Measurements from ENCODE around the gene CCDC85A.

Gene CCDC85A

DNA sequence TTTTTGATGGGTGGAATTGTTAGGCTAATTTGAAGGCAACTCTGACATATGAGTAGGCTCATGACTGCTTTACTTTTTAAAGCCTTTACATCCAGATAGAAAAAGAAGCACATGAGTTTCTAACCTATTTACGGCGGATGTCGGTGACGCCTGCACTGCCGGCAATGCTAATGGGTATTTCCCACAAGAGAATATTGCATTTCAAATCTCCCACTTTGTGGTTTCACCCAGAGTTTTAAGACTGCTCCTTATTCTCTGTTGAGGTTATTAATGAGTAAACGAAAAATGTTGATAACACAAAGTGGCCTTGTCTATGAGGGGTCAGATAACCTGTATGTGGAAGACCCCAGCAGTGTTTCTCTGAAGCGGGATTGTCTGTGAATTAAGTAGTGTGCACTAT, 14.0 kb downstream of the CCDC85A start:
- DNase-seq = no peak

DNA sequence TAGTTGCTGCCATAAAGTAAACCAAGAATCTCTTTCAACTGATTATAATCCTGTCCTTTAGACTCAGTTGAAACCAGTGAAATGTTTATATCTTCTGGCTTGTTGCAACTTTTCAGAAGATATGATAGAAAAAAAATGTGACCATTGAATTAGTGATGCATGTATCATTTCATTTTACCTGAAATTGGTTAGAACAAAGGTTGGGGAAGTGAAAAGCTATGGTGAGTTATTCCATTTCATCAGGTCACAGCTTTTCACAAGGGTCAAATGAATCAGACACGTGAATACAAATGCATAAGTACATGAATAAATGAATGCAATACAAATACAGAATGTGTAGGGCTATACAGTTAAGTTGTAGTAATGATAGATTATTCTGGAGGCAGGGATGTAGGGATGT, 15.1 kb downstream of the CCDC85A start:
- no peak for DNase-seq

DNA sequence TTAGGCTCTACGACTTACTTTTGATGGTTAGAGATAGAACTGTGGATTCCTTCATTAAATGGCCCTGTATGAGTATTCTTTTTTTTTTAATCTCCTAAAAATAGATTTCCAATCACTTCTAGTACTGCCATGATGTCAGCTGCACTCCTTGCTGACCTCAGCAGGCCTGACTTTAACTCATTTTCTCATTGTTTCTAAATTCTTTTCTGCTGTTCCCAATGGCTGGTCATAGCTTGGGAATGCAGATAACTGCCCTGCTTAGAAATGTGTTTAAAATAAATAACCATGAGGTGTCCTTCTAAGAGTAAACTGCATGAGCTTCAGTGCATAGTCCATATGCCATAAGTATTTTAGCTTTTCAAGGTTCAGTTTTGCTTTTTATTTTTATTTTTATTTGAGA, 15.7 kb downstream of the CCDC85A start:
- DNase-seq = no peak

DNA sequence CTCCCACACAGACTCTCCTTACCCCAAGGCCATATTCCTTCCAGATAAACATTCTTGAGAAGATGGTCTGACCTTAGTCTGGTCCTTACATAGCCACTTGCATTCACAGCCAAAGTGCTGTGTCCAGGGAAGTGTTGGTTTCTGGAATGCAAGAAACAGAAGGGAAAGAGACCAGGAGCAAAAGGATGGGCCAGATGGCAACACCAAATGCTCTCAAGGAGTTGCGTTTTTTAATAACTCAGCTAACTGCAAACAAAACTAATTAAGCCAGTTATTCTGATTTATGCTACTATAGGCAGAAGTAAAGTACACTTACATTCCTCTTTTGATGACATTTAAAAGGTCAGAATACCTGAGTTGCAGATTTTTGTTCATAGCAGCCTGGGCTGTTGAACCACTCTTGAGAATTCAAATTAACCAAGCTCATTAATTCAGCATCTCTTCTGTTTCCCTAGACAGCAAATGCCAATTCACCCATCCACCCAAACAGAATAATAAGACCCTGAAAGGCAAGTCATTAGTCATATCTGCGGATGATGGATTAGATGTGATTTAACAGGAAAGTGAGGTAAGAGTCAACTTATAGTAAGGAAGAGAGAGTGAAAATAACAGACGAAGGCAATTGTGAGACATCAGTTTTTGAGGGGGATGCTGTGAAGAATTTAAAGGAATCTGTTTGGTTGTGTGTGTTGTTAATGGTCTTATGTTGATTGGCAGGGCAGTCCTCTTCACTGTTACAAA, 18.8 kb downstream of the CCDC85A start:
- DNase-seq = no peak

DNA sequence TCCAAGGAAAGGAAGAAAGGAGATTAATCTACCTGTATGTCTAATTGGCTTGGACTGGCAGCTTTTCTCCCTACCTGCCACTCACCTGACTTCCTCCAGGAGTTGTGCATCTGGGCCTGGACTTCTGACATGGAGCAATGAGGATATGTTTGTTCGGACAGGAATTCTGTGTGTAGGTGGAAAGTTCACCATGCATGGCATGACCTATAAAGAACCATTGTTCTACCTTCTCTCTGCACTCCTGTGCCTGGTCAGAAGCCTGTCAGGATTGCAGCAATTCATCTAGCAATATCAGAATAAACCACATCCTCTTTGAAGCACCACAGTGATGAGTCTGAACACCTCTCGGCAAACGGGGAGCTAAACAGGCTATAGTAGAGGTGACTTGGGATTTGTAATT, 20.8 kb downstream of the CCDC85A start:
- DNase-seq = no peak

DNA sequence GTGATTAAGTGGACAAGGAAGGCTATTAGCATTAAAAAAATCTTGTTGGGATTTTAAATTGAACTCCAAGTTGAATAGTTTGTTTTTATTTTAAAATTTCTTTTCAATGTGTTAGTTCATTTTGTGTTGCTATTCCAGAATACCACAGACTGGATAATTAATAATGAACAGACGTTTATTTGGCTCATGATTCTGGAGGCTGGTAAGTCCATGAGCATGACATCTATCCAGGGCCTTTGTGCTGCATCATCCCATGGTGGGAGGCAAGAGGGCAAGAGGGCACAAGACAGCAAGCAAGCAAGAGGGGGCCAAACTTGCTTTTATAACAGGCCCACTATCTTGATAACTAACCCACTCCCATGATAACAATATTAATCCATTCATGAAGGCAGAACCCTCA, 22.5 kb downstream of the CCDC85A start:
- no peak for DNase-seq

DNA sequence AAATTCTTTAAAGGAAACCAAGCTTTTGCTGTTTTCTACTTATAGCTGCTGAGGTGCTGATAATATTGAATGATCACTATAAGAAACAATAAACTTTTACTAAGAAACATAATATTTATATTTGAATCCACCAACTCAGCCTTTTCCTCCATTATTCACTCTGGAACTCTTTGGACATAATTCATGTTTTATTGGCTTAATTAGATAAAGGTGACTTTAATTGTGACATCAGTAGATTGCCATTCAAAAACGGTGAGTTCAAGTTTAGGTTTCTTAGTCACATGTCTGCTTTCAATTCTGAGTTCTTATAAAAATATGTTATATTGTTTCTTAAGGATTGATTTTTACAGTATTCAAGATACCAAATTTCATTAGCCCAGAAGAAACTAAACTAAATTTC, 24.0 kb downstream of the CCDC85A start:
- DNase-seq = no peak

DNA sequence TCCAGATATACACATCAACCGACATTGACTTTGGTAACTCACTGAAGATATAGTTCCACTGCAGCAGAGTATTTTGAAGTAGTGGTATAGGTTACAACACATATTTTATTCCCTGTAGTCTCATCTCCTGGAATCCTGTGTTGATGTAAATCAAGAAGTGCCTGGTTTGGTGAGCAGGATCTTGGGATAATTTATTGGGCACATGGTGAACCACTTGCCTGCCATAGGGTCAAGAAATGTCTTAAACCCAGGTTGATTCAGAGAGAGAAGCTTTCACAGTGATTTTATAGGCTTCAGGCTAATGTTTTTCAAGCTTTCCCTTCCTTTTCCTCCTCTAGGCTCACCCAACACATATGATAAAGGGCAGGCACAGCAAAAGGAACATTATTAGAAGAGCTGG, 24.6 kb downstream of the CCDC85A start:
- DNase-seq = no peak

DNA sequence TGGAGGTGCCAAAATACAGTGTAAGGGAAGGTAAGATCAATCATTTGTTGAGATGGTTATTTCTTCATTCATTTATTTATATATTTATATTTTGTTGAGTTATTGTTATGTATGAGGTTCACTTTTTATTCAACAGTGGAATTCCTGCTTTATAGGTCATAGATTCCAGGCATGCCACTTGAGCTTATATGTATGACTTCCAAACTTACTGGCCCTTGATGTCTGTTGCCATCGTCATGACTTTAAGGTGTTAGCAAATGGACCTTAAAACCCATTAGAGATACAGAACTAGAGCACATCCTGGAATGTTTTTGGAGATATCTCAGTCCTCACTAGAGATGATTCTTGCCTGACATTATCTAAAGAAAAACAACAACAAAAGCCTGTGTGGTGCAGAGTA, 25.9 kb downstream of the CCDC85A start:
- no peak for DNase-seq

DNA sequence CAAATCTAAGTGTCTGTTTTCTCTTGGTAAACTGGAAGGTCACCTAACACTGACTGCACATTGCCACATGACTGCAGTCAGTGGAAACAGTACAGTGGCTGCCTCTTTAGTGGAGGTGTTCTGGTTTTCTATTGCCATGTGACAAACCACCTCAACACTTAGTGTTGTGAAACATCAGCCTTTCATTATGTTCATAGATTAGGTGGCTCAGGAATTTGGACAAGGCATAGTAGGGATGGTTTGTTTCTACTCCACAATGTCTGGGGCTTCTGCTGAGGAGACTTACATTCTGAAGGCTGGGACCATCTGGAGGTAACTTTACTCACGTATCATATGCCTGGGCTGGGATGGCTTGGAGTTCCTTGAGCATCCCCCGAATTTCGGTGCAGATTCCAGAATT, 26.5 kb downstream of the CCDC85A start:
- no peak for DNase-seq

DNA sequence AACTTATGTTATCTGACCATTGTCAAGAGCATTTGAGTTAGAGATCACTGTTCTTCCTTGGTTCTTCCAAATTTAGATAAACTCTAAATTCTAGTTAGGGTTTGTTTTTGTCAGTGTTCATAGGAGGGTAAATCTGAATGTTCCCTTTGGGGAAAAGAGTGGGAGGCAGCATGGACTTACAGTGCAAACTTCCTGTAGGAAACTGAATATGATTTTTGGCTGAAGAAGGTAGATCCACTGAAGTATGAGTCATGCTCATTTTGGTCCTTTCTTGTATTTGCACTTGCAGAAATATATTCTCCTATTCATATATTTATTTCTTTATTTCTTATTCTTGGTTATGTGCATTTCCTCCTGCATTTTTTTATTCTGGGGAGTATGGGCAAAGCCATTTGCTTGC, 27.3 kb downstream of the CCDC85A start:
- DNase-seq = no peak

DNA sequence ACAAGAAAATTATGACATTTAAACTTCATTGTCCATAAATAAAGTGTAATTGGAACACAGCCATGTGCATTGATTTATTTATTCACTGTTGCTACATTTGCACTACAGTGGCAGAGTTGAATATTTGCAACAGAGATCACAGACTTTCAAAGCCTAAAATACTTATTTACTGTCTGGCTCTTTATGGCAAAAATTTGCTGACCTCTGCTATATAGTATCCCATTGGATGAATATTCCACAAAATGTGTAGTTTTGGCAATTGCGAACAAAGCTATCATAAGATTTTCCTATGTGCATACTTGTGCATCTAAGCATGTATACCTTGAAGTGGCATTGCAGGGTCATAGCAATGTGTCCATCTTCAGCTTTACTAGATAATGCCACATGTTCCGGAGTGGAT, 32.1 kb downstream of the CCDC85A start:
- no peak for DNase-seq

DNA sequence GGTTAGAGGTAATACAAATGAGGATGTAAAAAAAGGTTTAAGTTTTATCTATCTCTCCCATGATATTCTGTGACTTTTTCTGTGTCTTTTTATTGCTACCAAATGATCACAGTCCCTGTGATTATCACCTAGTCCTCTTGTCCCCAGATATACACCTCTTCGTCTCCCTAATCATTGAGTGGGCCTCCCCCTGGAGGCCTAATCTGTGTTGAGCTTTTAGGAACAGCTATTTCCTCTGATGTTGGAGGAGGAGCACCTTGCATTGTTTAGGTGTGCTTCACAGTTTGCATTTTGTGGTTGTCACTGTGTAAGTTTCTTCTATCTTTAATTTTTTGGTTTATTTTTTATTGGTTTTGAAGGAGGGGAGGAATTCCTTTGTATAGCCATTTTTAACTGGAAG, 33.3 kb downstream of the CCDC85A start:
- no peak for DNase-seq

DNA sequence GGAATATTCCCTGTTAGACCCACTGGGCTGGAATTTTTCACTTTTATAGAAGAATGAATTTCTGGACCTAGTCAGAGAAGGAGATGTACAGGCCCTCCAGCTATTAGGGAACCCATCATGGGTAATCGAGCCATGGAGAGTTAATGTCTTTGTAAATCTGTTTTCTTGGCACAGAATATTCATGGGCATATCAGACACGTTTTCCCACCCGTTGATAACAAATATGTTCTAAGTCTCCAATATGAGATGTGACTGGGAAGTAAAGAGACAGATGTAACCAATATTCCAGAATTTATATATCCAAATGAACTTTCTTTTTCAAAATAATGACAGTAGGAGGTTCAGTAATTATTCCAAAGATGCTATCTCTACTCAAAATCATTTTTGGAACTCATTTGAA, 38.7 kb downstream of the CCDC85A start:
- DNase-seq = no peak

DNA sequence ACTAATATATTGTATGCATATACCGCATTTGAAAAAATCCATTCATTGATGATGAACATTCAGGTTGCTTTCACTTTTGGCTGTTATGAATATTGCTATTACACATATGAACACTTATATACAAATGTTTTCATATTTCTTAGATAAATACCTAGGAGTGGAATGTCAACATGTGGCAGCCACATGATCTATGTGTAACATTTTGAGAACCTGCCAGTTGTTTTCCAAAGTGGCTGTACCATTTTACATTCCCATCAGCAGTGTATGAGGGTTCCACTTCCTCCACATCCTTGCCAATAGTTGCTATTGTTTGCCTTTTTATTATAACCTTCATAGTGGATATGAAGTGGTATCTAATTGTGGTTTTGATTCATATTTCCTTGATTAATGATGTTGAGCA, 40.5 kb downstream of the CCDC85A start:
- no peak for DNase-seq

DNA sequence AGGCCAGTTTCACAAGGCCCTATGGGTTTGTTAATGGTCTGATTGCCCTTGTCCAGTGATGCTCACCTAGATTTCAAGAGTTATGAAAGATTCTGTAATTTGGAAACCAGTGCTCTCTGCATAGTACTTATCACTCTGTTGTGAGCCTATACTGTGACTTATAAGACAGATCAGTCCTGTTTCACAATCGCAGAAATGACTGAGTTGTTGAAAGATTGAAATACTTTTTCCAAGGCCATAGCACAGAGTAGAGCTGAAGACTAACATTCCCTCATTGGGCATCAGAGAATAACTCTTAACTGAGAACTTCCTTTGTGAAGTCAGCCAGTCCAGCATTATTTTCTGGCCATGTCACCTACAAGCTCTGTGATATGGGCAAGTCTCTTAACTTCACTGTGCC, 44.0 kb downstream of the CCDC85A start:
- no peak for DNase-seq

DNA sequence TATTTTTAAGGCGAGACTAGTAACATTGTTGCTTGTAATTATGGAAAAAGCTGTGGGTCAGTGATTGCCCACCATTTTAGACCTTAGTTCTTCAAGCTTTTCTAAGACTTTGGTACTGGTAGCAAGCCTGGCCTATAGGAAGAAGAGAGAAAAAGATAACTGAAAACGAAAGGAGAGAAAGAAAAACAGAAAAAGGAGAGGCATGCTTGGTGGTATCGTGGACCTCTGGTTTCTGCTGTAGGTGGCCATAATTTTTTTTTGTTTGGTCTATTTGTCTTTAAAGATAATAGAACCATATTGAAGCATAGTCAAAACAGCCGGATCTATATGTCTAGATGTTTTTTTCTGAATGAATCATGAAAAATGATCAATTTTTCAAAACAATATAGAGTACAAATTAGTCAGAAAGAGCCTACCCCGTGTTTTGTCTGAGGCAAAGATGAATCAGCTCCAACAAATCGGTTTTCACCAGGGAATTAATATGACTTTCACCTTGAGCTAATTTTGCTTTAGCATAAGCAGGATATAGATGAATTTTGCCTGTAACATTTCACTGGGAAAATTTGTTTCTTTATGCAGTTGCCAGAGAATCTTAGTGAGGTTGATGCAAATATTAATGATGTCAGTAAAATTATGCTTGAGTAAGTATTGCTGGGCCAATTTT, 45.7 kb downstream of the CCDC85A start:
- DNase-seq = no peak

DNA sequence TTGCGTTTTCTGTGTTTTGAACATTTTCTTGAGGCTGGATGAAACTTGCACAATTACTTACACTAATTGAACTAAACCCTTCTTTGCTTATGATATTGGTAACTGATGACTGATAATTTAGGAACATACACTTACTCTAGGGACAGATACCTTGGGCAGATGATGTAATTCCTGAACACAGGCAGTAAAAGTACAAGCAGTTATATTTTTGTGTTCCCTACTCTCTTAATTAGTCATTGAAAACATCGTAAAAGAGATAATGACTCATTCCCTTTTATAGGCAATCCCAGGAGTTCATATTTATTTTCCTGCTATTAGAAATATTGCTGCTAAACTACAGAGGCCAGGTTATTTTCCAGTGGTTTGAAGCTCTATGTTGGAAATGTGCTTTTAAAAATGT, 46.4 kb downstream of the CCDC85A start:
- DNase-seq = no peak

DNA sequence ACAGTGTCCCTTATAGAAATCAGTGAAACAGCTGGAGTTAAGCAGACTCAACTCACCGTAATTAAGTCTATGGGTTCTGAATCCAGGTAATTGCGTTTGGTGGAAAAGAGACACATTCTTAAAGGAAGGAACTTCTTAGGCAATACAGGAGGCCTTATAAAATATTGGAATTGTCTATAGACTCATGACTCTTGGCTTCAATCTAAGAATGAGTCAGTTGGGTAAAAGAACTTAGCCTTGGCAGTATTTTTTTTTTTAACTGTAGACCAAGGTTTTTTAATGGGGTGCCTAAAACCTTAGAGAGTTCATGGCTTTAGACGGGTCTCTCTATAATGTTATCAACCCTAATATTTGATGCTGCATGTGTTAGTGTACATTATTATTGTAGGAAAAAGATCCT, 47.6 kb downstream of the CCDC85A start:
- DNase-seq = no peak

DNA sequence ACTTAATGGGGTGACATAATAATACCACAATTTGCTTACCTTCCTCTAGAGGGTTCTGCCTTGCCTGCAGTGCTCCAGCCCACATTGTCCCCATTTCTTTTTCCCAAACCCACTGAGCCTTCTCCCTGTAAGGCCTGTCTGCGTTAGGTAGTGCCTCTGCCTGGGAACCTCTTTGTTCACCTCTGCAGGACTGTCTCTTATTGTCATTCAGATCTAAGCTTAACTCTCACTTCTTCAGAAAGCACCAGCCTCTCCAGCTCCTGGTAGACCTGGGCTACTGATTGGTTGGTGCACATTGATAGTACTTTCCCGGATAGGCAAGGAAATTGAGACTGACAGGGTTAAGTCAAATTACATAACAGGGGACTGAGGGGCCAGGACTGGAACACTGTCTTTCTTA, 49.1 kb downstream of the CCDC85A start:
- DNase-seq = no peak

DNA sequence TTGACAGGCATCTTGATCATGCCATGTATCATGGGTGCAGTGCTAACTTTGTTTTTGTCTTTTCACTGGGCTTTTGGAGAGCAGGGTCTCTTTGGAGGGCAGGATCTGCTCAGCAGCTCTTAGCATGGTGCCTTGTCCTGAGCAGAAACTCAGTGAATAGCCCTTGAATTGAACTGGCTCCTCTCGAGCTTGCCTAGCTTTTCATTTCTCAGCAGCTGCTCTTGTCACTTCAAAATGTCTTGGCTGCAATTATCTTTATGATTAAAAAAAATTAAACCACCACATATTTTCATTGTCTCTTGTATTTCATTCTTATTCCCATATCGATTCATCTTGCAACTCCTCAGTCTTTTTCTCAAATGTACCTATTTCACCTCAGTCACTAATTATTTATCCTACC, 50.5 kb downstream of the CCDC85A start:
- DNase-seq = no peak

DNA sequence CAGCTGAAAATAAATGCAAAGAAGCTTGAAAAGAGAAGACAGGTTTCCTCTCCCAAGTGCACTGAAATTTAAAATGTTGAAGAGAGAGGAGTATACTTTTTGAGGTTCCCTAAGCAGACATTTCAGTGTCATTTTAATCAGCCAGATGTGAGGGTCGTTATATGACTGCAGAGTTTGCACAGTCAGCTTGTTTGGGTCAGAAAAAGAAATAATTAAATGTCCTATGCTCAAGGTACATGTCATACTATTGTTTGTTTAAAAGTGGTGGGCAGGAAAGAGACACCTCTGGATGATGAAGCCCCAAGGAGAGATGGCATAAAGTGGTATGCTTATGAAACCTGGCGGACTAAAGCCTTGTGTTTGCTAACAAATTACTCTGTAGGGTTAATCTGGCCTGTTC, 55.2 kb downstream of the CCDC85A start:
- DNase-seq = no peak

DNA sequence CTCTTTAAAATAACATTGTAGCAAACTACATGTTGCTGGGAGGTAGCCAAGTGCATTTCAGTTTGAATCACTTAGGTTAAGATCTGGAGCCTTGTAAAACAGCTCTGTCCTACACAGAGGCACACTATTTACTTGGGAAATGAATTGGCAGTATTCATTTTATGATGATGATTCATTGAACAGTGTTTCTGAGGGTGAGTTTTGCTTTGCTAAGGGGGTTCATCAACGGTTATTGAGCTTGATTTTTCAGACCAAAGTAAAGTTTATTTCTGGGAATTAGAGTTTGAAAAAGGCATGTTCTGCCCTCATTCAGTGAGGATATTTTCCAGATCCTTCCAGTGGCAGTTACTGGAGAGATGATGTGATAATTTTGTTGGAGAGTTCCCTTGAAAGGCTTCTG, 55.6 kb downstream of the CCDC85A start:
- DNase-seq = peak; percentile 29

DNA sequence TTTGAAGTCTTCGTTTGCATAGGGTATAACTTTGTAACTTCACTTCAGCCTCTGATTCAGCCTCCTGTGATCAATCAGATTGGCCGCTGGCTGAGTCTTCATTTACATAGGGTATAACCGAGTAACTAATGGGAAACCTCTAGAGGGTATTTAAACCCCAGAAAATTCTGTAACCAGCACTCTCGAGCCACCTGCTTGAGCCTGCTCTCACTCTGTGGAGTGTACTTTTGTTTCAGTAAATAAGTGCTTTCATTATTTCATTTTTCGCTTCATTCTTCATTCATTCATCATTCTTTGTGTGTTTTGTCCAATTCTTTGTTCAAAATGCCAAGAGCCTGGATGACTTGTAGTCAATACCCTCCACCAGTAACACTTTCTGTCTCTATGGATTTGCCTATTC, 56.4 kb downstream of the CCDC85A start:
- DNase-seq = no peak

DNA sequence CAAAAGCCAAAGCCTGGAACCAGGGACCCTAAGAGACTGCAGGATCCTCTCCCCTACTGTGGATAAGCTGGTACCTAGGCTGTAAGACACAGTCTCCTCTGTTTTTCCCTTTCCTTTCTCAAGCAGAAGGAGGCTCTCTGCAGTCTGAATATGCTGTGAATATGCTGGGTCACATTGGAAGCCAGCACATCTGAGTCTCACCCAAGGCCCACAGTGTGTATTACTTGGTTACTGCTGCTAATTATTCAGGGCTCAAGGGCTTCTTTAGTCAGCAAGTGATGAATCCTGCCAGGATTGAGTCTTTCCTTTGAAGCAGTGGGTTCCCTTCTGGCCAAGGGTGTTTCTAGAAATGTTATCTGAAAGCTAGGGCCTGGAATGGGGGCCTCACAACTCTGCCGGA, 60.7 kb downstream of the CCDC85A start:
- DNase-seq = no peak

Measured in NCI-H1092 treated with DMSO at 0.1 percent for 48 hours (cell line).